IPS-NIHi7 (cell line): ENCODE data around the gene VBP1.
"Not testable (repeated sequence)": the region's sequence is repeated elsewhere in the genome, so short reads cannot be mapped to it uniquely, and the experiment has no call there.

Experiments
- DNase-seq: peaks from one replicate; pipeline ENCODE4 v3.0.0; 2012; ENCODE audit warnings: mixed read lengths; ENCODE audit errors: extremely low spot score

The VBP1 gene

DNA sequence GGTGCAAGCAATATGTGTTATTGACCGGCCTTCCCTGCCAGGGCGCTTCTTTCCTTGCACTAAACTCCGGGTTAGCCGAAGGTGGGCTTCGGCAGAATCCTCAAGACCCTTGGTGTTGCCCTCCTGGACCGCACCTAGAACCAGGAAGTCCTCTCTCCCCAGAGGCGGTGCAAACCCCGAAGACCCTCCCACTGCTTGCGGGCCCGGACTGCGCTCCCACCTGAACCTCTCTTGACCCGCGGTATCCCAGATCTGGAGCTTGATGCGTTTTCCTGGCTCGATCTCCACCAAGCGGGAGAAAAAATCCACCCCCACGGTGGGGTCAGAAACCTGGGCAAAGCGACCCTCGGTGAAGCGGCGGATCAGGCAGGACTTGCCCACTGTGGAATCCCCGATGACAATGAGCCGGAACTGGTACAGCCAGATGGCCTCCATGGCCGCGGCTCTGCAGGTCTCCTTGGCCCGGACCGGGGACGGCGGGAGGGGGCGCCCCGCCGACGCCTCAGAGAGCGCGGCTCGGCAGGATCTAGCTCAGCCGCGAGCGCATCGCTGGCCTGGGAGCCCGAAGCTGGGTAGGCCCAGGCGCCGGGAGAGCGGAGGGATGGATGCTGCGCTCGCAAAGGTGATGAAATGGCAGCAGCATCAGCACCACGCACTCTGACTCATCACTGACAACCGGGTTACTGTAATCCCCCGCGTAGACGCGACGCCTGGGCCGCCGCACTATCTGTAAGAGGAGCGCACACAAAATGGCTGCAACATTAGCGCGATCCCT, 47.8 kb downstream of the VBP1 start, which contains the start of gene RAB39B:
Gene RAB39B, minus strand, starts transcription at position 638 of the 775 bp plus-strand sequence. Its CDS starts 203 bp downstream, at position 435.
- peak; percentile 70 for DNase-seq

DNA sequence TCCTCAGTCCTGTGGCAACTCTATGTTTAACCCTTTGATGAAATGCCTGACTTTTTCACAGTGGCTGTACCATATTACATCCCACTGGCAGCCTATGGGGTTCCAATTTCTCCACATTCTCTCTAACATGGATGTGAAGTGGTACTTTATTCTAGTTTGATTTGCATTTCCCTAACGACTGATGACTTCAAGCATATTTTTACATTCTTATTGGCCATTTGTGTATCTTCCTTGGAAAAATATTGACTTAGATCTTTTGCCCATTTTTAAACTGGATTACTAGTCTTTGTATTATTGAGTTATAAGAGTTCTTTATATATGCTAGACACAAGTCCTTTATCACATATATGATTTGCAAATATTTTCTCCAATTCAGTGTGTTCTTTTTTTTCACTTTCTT, 50.2 kb downstream of the VBP1 start:
- DNase-seq: no peak

DNA sequence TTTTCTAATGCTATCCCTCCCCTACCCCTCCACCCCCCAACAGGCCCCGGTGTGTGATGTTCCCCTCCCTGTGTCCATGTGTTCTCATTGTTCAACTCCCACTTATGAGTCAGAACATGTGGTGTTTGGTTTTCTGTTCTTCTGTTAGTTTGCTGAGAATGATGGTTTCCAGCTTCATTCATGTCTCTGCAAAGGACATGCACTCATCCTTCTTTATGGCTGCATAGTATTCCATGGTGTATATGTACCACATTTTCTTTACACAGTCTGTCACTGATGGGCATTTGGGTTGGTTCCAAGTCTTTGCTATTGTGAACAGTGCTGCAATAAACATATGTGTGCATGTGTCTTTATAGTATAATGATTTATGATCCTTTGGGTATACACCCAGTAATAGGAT, 51.7 kb downstream of the VBP1 start:
- not testable (repeated sequence) for DNase-seq

DNA sequence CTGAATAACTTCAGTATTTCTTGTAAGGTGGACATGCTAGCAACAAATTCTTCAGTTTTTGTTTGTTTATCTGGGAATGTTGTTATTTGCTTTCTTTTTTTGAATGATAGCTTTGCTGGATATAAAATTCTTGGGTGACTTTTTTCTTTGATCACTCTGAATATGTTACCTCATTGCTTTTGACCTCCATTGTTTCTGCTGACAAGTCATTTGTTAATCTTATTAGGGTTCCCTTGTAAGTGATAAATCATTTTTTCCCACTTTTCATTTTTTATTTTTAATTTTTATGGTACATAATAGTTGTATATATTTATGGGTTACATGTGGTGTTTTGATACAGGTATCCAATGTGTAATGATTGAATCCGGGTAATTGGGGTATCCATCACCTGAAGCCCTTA, 54.7 kb downstream of the VBP1 start:
- no peak for DNase-seq

DNA sequence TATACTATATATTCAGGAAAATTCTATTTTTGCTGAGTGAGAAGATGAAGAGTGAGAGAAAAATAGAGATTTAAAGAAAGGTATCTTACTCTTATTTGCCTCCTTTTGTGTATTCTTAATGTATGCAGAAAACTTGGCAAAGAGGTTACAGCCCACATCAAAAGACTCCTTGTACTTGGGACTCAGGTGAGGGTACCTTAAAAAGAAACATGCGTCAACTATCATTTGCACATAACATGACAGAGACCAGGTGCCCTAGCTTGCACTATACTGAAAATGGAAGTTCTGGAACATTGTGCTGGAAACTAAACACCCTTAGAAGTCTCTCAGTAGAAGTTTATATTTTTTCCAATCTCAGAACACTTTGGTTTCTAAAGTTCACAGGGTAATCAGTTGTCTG, 63.6 kb downstream of the VBP1 start:
- no peak for DNase-seq
